ENCODE measurements around the gene TMED10. TPM values are rescaled to one million over a fixed set of nuclear protein-coding genes. Genes with fewer than 3 reads are reported as not detected.
A peak's percentile ranks its signal among the peaks of the same experiment; 100 is the strongest.
"Not testable (repeated sequence)": the region's sequence is repeated elsewhere in the genome, so short reads cannot be mapped to it uniquely, and the experiment has no call there.

Gene TMED10
- total RNA-seq, 2 donors from 2014 or later, result 320 to 397 TPM

GRCh38 chr14:75182821-75183220 is 6.4 kb upstream of the TMED10 start:
- no peak for DNase-seq (ENCODE audit: low spot score)
- Histone ChIP-seq H3K9me3 (no peaks in the 10 kb centered on the region), H3K27me3 (replicated peaks; ENCODE audit: insufficient read depth) (no peaks in the 10 kb centered on the region), H3K4me3 (no peak overlapping the region), H3K4me1 (replicated peaks) (no peaks in the 10 kb centered on the region), H3K36me3 (no peaks in the 10 kb centered on the region), H3K27ac (peak overlapping the region in 1 of 2 donors; percentile 13)
- peak; percentile 57 for TF ChIP-seq POLR2AphosphoS5 (IDR thresholded peaks at IDR 0.05)
- no peak for TF ChIP-seq CTCF (IDR thresholded peaks at IDR 0.05)
- 17% methylated on average over 1 of the region's 1 CpG for WGBS
- intact Hi-C loops (cut with DNase I), result loop anchor here (5.0 kb wide), 1 partner anchor 109 kb away; no protein-coding TSS in a partner anchor

- not testable (repeated sequence) for DNase-seq (ENCODE audit: low spot score); H3K27ac ChIP-seq; H3K4me3 ChIP-seq; H3K4me1 ChIP-seq (replicated peaks); H3K27me3 ChIP-seq (replicated peaks; ENCODE audit: insufficient read depth); H3K9me3 ChIP-seq; H3K36me3 ChIP-seq
- 83% methylated on average over 11 of the region's 11 CpGs for WGBS
- intact Hi-C loops (cut with DNase I), result loop anchor here (5.0 kb wide), 1 partner anchor 110 kb away; no protein-coding TSS in a partner anchor
Observed at GRCh38 chr14:75182163-75182562, 5.8 kb upstream of the TMED10 start.

- intact Hi-C loops (cut with DNase I), result loop anchor here (5.0 kb wide), 1 partner anchor 111 kb away; no protein-coding TSS in a partner anchor
Observed at GRCh38 chr14:75181293-75182062, 5.1 kb upstream of the TMED10 start.

GRCh38 chr14:75175677-75176141 is 703 bp downstream of the TMED10 start:
- no peaks in the 10 kb centered on the region for H3K9me3 ChIP-seq
- peak overlapping the region; percentile 84 to 98 for H3K4me3 ChIP-seq
- peak overlapping the region; percentile 89 to 96 for H3K27ac ChIP-seq
- H3K36me3 ChIP-seq, result no peaks in the 10 kb centered on the region
- 9% methylated on average over 10 of the region's 10 CpGs for WGBS
- H3K27me3 ChIP-seq (replicated peaks; ENCODE audit: insufficient read depth), result no peaks in the 10 kb centered on the region
- no peak for TF ChIP-seq CTCF (IDR thresholded peaks at IDR 0.05)
- no peak for TF ChIP-seq POLR2AphosphoS5 (IDR thresholded peaks at IDR 0.05)
- no peak for TF ChIP-seq POLR2A (IDR thresholded peaks at IDR 0.05)
- H3K4me1 ChIP-seq (replicated peaks), result peaks cover 2% of the 10 kb centered on the region
- intact Hi-C loops (cut with DNase I), result loop anchor here (5.0 kb wide), 2 partner anchors 82 to 102 kb away; partner anchors contain the start of gene FOS
- DNase-seq (ENCODE audit: low spot score), result no peak

More at GRCh38 chr14:75181293-75182062, 5.1 kb upstream of the TMED10 start:
- no peaks in the 10 kb centered on the region for H3K27me3 ChIP-seq (replicated peaks; ENCODE audit: insufficient read depth)
- no peak overlapping the region for H3K27ac ChIP-seq
- H3K9me3 ChIP-seq, result no peaks in the 10 kb centered on the region
- WGBS, result 67% methylated on average over 1 of the region's 1 CpG
- H3K36me3 ChIP-seq, result no peaks in the 10 kb centered on the region
- DNase-seq (ENCODE audit: low spot score), result no peak
- H3K4me3 ChIP-seq, result no peak overlapping the region
- H3K4me1 ChIP-seq (replicated peaks), result no peaks in the 10 kb centered on the region
- TF ChIP-seq CTCF (IDR thresholded peaks at IDR 0.05) (no peak), POLR2A (IDR thresholded peaks at IDR 0.05) (no peak), POLR2AphosphoS5 (IDR thresholded peaks at IDR 0.05) (no peak)

GRCh38 chr14:75174066-75174465 is 2.3 kb downstream of the TMED10 start:
- H3K27ac ChIP-seq, result no peak overlapping the region
- H3K36me3 ChIP-seq, result no peaks in the 10 kb centered on the region
- no peak overlapping the region for H3K4me3 ChIP-seq
- no peak for TF ChIP-seq POLR2AphosphoS5 (IDR thresholded peaks at IDR 0.05)
- no peak for TF ChIP-seq POLR2A (IDR thresholded peaks at IDR 0.05)
- no peak for TF ChIP-seq CTCF (IDR thresholded peaks at IDR 0.05)
- intact Hi-C loops (cut with DNase I), result no loop called here
- DNase-seq (ENCODE audit: low spot score), result no peak
- peaks cover 2% of the 10 kb centered on the region for H3K4me1 ChIP-seq (replicated peaks)
- no peaks in the 10 kb centered on the region for H3K9me3 ChIP-seq
- H3K27me3 ChIP-seq (replicated peaks; ENCODE audit: insufficient read depth), result no peaks in the 10 kb centered on the region
- WGBS, result 66% methylated on average over 2 of the region's 2 CpGs

All from prostate gland (tissue), 2 donors.